ENCODE data around the gene MIOX. TPM values are rescaled to one million over a fixed set of nuclear protein-coding genes. Genes with fewer than 3 reads are reported as not detected.
A peak's percentile ranks its signal among the peaks of the same experiment; 100 is the strongest.

Gene MIOX
- total and polyA plus RNA-seq, 2 of the 13 experiments (the other 11 are each of a cell fraction or from before 2014, with no cell fraction given), result 1.5 to 2.9 TPM

DNA sequence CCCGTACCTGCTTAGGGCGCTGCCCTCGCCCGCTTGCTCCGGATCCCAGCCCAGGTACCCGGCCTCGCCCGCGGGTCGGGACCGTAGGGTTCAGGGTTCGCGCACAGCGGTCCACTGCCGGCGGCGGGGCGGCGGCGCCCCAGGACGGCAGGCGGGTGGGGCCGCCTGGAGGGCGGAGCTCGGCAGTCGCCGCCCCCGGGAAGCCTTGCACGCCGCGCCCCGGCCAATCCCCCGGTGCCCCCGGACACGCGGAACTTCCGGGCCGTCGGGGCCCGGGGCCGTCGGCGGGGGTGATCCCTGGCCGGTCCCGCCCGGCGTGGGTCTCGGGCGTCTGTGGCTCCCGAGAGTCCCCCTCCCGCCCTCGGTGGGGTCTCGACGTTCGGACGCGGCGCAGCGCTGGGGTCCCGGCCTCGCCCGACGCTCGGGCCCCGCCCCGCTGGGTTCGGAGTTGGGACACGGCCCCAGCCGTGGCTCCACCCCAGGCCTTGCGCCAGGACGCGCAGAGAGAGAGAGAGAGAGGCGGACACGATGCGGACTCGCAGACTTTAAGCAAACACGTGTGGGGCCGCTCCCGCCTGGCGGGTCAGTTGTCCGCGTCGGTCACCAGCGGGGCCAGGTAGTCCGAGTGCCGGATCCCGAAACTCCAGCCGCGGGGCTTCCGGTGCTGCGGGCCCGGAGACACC, 43.4 kb downstream of the MIOX start, which contains the start of gene TYMP (continued):
- TF ChIP-seq YEATS2 (CRISPR knock-in tag; IDR thresholded peaks at IDR 0.05; ENCODE audit: borderline replicate concordance) (no peak), KLF12 (CRISPR knock-in tag; IDR thresholded peaks at IDR 0.05; ENCODE audit: borderline replicate concordance) (peak; percentile 78), NKX3-1 (CRISPR knock-in tag; IDR thresholded peaks at IDR 0.05) (0 out of 2 replicates have a peak, but pooled peaks have one; percentile 78), SIN3B (IDR thresholded peaks at IDR 0.05; ENCODE audit: low read length) (no peak), ZNF841 (CRISPR knock-in tag; IDR thresholded peaks at IDR 0.05; ENCODE audit: borderline replicate concordance) (no peak), ATF1 (CRISPR knock-in tag; IDR thresholded peaks at IDR 0.05) (no peak), FOSL1 (CRISPR knock-in tag; IDR thresholded peaks at IDR 0.05; ENCODE audit: borderline replicate concordance) (no peak), HNRNPLL (IDR thresholded peaks at IDR 0.05; ENCODE audit: low read depth, low read length, poor library complexity, severe bottlenecking) (no peak), ZBTB20 (CRISPR knock-in tag; IDR thresholded peaks at IDR 0.05; ENCODE audit: borderline replicate concordance, low read depth) (no peak), MXI1 (IDR thresholded peaks at IDR 0.05; ENCODE audit: borderline replicate concordance, low read depth, low read length) (no peak; the same call in 2 of the 3 replicates), KMT2A (CRISPR knock-in tag; IDR thresholded peaks at IDR 0.05) (peak; percentile 52; the same call in 1 of the 2 replicates), KAT8 (CRISPR knock-in tag; IDR thresholded peaks at IDR 0.05) (peak; percentile 35; the same call in 1 of the 2 replicates), ZFX (CRISPR knock-in tag; IDR thresholded peaks at IDR 0.05; ENCODE audit: low read depth) (no peak), NAIF1 (CRISPR knock-in tag; IDR thresholded peaks at IDR 0.05; ENCODE audit: borderline replicate concordance) (peak; percentile 56; the same call in 1 of the 2 replicates), ZNF556 (CRISPR knock-in tag; IDR thresholded peaks at IDR 0.05; ENCODE audit: borderline replicate concordance) (peak; percentile 5; the same call in 1 of the 2 replicates), HES4 (CRISPR knock-in tag; IDR thresholded peaks at IDR 0.05; ENCODE audit: borderline replicate concordance) (no peak)
- TF ChIP-seq, protein P1, sequence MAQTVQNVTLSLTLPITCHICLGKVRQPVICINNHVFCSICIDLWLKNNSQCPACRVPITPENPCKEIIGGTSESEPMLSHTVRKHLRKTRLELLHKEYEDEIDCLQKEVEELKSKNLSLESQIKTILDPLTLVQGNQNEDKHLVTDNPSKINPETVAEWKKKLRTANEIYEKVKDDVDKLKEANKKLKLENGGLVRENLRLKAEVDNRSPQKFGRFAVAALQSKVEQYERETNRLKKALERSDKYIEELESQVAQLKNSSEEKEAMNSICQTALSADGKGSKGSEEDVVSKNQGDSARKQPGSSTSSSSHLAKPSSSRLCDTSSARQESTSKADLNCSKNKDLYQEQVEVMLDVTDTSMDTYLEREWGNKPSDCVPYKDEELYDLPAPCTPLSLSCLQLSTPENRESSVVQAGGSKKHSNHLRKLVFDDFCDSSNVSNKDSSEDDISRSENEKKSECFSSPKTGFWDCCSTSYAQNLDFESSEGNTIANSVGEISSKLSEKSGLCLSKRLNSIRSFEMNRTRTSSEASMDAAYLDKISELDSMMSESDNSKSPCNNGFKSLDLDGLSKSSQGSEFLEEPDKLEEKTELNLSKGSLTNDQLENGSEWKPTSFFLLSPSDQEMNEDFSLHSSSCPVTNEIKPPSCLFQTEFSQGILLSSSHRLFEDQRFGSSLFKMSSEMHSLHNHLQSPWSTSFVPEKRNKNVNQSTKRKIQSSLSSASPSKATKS (CRISPR knock-in tag; IDR thresholded peaks at IDR 0.05), result no peak
- TF ChIP-seq, protein P2, sequence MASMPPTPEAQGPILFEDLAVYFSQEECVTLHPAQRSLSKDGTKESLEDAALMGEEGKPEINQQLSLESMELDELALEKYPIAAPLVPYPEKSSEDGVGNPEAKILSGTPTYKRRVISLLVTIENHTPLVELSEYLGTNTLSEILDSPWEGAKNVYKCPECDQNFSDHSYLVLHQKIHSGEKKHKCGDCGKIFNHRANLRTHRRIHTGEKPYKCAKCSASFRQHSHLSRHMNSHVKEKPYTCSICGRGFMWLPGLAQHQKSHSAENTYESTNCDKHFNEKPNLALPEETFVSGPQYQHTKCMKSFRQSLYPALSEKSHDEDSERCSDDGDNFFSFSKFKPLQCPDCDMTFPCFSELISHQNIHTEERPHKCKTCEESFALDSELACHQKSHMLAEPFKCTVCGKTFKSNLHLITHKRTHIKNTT (CRISPR knock-in tag; IDR thresholded peaks at IDR 0.05), result no peak
- TF ChIP-seq, protein P3, sequence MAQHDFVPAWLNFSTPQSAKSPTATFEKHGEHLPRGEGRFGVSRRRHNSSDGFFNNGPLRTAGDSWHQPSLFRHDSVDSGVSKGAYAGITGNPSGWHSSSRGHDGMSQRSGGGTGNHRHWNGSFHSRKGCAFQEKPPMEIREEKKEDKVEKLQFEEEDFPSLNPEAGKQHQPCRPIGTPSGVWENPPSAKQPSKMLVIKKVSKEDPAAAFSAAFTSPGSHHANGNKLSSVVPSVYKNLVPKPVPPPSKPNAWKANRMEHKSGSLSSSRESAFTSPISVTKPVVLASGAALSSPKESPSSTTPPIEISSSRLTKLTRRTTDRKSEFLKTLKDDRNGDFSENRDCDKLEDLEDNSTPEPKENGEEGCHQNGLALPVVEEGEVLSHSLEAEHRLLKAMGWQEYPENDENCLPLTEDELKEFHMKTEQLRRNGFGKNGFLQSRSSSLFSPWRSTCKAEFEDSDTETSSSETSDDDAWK (CRISPR knock-in tag; IDR thresholded peaks at IDR 0.05), result no peak
- TF ChIP-seq, protein P4, sequence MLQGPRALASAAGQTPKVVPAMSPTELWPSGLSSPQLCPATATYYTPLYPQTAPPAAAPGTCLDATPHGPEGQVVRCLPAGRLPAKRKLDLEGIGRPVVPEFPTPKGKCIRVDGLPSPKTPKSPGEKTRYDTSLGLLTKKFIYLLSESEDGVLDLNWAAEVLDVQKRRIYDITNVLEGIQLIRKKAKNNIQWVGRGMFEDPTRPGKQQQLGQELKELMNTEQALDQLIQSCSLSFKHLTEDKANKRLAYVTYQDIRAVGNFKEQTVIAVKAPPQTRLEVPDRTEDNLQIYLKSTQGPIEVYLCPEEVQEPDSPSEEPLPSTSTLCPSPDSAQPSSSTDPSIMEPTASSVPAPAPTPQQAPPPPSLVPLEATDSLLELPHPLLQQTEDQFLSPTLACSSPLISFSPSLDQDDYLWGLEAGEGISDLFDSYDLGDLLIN (CRISPR knock-in tag; IDR thresholded peaks at IDR 0.05; ENCODE audit: borderline replicate concordance), result peak; percentile 95
- TF ChIP-seq, protein P5, sequence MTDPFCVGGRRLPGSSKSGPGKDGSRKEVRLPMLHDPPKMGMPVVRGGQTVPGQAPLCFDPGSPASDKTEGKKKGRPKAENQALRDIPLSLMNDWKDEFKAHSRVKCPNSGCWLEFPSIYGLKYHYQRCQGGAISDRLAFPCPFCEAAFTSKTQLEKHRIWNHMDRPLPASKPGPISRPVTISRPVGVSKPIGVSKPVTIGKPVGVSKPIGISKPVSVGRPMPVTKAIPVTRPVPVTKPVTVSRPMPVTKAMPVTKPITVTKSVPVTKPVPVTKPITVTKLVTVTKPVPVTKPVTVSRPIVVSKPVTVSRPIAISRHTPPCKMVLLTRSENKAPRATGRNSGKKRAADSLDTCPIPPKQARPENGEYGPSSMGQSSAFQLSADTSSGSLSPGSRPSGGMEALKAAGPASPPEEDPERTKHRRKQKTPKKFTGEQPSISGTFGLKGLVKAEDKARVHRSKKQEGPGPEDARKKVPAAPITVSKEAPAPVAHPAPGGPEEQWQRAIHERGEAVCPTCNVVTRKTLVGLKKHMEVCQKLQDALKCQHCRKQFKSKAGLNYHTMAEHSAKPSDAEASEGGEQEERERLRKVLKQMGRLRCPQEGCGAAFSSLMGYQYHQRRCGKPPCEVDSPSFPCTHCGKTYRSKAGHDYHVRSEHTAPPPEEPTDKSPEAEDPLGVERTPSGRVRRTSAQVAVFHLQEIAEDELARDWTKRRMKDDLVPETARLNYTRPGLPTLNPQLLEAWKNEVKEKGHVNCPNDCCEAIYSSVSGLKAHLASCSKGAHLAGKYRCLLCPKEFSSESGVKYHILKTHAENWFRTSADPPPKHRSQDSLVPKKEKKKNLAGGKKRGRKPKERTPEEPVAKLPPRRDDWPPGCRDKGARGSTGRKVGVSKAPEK (CRISPR knock-in tag; IDR thresholded peaks at IDR 0.05; ENCODE audit: borderline replicate concordance), result no peak
